AG09319 (cell line): ENCODE results near the gene PPIE.
"Not testable (repeated sequence)": the region's sequence is repeated elsewhere in the genome, so short reads cannot be mapped to it uniquely, and the experiment has no call there.

ENCODE experiments used
- DNase-seq: peaks from one replicate; pipeline ENCODE4 v3.0.0-alpha.2; 2010; ENCODE audit warnings: low read depth; ENCODE audit errors: extremely low read depth
- CTCF ChIP-seq: IDR thresholded peaks from 2 replicates; pipeline ENCODE4 v1.5.1; 2011; ENCODE audit warnings: low read depth, mild to moderate bottlenecking, inconsistent platforms, low read length, moderate library complexity

The PPIE gene

DNA sequence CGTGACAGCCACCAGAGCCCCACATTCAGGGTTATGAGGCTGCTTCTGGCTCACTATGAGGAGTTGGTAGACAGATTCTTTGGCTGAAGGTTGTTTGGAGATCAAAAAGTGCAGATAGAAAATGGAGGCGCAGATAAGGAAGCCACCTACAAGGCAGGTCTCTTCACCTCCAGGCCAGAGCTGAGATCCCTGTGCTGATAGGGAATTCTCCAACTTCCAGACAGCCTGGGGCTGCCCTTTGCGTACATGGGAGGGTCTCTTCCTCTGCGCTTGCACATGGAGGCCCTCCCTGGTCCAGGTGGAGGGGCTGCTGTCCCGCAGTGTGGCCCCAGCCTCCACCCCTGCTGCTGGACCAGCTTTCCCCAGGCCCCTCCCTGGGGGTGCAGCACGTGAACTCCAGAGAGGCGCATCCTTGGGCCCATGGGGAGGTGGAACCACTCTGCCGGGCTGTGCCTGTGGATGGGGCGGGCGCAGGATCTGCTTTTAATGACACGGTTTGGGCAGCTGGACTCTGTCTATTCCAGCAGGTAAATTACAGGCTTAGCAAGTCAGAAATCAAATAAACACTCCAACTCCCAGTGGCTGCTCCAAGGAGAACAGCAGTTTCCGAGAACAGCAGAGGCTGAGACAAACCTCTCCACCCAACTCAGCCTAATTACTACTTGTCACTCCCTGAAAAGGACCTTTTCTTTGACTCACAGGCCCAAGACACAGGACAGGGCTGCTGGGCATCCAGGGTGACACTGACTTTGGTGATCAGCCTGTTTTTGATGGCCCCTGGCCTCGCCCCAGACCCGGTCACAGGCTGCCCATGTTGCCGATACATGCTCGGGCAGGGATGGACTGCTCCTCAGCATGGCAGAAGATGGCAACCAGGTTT lies 20.1 kb downstream of the PPIE start:
- TF ChIP-seq CTCF: no peak
- no peak for DNase-seq

- no peak for TF ChIP-seq CTCF
- no peak for DNase-seq
Observed at GRCh38 chr1:39759436-39759726, 20.7 kb downstream of the PPIE start.

- DNase-seq: no peak
- no peak for TF ChIP-seq CTCF
Observed at GRCh38 chr1:39760074-39761008, 21.7 kb downstream of the PPIE start.

- DNase-seq: no peak
- no peak for TF ChIP-seq CTCF
Observed at GRCh38 chr1:39761016-39761415, 22.3 kb downstream of the PPIE start.

DNA sequence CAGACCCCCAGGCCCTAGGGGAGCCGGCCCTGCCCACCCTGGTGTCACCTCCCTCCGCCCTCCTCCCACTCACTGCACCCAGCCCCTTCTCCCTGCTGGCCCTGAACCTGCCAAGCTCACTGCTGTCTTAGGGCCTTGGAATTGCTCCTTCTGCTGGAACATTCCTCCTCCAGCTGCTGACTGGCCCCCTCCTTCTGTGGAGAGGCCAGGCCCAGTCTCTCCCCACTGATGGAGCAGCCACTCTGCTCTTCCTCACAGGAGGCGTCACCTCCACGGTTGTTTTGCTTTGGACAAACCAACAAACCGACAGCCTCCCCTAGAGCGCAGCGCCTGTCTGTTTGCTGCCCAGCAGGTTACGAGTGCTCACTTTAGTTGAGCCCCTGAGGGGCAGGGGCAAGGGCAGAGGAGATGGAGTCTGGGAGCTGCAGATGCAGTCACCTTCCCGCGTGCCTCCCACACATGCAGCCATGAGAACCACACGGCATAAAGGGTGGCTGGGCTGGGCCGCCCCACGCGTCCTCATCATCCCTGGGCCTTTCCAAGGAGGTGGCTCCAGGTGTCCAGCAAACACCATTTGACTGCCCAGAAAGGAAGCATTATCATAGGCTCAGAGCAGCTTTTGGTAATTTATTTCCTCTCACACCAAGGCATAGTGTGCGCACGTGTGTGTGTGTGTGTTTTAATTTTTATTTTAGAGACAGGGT lies 23.0 kb downstream of the PPIE start:
- TF ChIP-seq CTCF: no peak
- DNase-seq: no peak

DNA sequence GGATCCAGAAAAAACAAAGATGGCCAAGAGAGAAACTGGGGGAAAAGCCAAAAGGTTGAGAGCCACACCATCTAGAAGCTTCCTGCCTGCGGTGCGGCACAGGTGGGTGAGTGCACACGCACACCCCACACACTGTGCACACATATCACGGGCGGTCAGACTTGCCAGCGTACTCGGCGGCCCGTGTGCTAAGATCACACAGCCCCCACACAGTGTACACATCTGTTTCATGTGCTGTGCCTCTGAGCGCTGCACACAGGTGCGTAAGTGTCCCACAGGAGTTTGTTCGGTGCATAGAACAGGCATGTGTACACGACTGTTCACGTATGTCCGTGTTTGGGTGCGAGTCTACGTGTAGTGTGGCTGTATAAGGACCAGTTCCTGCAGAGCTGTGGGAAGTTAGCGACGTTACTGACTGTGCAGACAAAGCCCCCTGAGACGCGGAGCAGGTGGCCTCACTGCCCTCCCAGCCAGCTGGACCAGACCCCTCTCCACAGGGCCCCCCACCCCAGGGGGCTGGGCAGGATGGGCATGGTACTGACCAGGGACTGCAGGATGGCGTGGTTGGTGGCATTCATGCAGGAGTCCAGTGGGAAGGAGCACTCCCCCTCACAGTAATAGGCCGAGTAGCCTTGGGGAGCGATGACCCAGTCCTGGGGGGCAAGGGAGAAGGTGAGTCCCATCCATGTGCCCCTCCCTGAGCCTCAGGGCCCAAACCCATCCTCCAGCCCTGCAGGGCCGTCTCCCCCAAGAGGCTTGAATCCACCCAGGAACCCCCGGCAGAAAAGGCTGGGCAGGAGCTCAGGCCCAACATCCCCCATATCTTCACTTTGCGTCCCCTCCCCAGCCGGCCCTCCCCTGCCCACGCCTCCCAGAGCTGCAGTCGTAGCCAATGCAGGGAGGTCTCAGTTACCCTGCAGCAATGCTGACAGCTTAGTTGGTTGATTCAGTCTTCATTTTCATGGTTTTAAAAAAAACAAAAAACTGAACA lies 24.2 kb downstream of the PPIE start:
- no peak for TF ChIP-seq CTCF
- DNase-seq: no peak

- not testable (repeated sequence) for DNase-seq
Observed at GRCh38 chr1:39763619-39764374, 25.1 kb downstream of the PPIE start.

DNA sequence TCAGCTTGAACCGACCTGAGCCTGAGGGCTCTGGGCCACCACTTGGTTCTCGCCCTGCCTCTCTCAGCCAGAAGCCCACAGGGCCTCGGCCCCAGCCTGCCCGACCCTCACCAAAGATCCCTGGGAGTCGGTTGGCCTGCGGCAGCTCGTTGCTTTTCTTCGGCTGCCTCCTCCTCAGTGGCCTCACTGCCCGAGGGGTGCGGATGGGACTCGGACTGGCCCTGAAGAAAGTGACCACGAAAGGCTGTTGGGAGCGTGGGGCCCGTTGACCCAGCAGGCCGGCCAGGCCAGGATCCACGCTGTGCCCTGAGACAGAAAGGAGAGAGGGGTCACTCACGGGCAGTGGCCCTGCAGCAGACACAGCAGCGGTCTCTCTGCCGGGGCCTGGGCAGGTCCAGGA lies 25.8 kb downstream of the PPIE start:
- DNase-seq: not testable (repeated sequence)

- not testable (repeated sequence) for DNase-seq
Observed at GRCh38 chr1:39766466-39766865, 27.8 kb downstream of the PPIE start.

DNA sequence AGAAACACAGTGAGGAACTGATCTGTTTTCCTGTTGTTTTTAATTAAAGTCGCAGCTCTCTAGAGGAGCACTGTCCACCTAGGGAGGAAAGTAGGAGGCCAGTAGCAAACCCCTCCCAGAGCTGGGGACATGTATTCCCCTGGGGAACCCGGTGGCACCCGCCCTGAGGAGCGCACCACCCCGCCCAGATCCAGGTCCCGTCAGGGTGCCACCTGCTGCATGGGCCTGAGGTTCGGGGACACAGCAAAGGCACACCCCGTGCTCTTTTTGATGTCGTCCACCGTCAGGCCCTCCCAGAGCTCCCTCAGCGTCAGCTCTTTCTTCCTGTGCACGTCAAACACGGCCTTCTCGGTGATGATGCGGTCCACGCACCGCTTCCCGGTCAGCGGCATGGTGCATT lies 30.8 kb downstream of the PPIE start:
- DNase-seq: not testable (repeated sequence)
